Gastrocnemius medialis (tissue), 4 donors: ENCODE results near the gene ADH7.

Source experiments
- POLR2A ChIP-seq, 2 donors: fragments of 450-650 bp; IDR thresholded peaks; one replicate each; pipeline ENCODE4 v1.6.1; 2017; ENCODE audit warnings: antibody characterized with exemption in 2 of 2, mild to moderate bottlenecking in 2 of 2, moderate library complexity in 2 of 2
- TF ChIP-seq, protein P1 (sequence below), 5 experiments: fragments of 450-650 bp in 3 of 5; fragments of 200-600 bp in 2 of 5; sonication (generic) in 2 of 5; IDR thresholded peaks in 4 of 5; conservative IDR thresholded peaks in 1 of 5; 1 replicate in 4 of 5; 2 replicates in 1 of 5; pipeline ENCODE4 v1.5.1; 2016 to 2019; ENCODE audit warnings: antibody characterized with exemption in 5 of 5, mild to moderate bottlenecking in 3 of 5, moderate library complexity in 3 of 5

DNA sequence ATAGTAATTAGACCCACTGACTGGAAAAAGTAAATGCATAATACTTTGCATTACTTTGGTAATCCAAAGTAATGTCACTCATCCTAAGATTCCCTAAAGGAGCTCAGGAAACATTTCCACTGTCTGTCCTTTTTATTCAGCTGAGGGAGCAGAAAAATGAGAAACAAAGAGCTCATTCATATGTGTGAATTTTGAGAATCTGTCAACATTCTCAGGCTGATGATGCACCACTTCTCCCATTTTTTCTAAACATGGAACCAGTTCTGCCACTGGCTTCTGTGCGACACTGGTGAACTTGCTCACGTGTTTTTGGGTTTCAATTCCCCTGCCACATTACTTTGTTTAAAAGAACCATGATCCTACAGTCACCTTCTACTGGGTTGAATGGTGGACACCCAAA is 28.4 kb upstream of the ADH7 start:
- TF ChIP-seq, protein P1, sequence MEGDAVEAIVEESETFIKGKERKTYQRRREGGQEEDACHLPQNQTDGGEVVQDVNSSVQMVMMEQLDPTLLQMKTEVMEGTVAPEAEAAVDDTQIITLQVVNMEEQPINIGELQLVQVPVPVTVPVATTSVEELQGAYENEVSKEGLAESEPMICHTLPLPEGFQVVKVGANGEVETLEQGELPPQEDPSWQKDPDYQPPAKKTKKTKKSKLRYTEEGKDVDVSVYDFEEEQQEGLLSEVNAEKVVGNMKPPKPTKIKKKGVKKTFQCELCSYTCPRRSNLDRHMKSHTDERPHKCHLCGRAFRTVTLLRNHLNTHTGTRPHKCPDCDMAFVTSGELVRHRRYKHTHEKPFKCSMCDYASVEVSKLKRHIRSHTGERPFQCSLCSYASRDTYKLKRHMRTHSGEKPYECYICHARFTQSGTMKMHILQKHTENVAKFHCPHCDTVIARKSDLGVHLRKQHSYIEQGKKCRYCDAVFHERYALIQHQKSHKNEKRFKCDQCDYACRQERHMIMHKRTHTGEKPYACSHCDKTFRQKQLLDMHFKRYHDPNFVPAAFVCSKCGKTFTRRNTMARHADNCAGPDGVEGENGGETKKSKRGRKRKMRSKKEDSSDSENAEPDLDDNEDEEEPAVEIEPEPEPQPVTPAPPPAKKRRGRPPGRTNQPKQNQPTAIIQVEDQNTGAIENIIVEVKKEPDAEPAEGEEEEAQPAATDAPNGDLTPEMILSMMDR (IDR thresholded peaks at IDR 0.05 in 4 of 5, conservative IDR thresholded peaks at IDR 0.05 in 1 of 5): no peak
- no peak for TF ChIP-seq POLR2A (IDR thresholded peaks at IDR 0.05)
